Activated T-cell treated with anti-CD3 and anti-CD28 coated beads, Interleukin-2, amount 50 U/mL, for 72 hours (primary cell): Measurements from ENCODE around the gene PDZK1. TPM values are rescaled to one million over a fixed set of nuclear protein-coding genes. Genes with fewer than 3 reads are reported as not detected.
A peak's percentile ranks its signal among the peaks of the same experiment; 100 is the strongest.
"Not testable (repeated sequence)": the region's sequence is repeated elsewhere in the genome, so short reads cannot be mapped to it uniquely, and the experiment has no call there.

Experiments
- ATAC-seq, 2 donors: fragments of 150-1000 bp; cut with Tn5 transposase; replicated peaks in 1 of 2; 2 replicates each; pipeline ENCODE4 v1.10.0; 2021; ENCODE audit warnings: moderate library complexity in 2 of 2, mild to moderate bottlenecking in 1 of 2
- DNase-seq, 2 donors: peaks; one replicate each; pipeline ENCODE4 v3.0.0; 2021 to 2022; ENCODE audit warnings: mixed read lengths in 1 of 2
- H3K27ac Mint-ChIP-seq: one replicate; pipeline ENCODE4 v1.8.0; 2022; ENCODE audit warnings: mild to moderate bottlenecking, moderate library complexity, mixed read lengths
- H3K27me3 Mint-ChIP-seq: one replicate; pipeline ENCODE4 v1.8.0; 2022; ENCODE audit warnings: low read depth, mixed read lengths
- H3K36me3 Mint-ChIP-seq, 2 donors: one replicate each; pipeline ENCODE4 v1.8.0; 2022; ENCODE audit warnings: mixed read lengths in 2 of 2, mild to moderate bottlenecking in 1 of 2; ENCODE audit not compliant: insufficient read depth in 2 of 2
- H3K4me1 Mint-ChIP-seq: one replicate; pipeline ENCODE4 v1.8.0; 2022; ENCODE audit warnings: low read depth, mixed read lengths
- H3K4me3 Mint-ChIP-seq, 2 donors: one replicate each; pipeline ENCODE4 v1.8.0; 2022; ENCODE audit warnings: mild to moderate bottlenecking in 2 of 2, mixed read lengths in 2 of 2, moderate library complexity in 2 of 2
- H3K9me3 Mint-ChIP-seq, 2 donors: one replicate each; pipeline ENCODE4 v1.8.0; 2022; ENCODE audit warnings: mixed read lengths in 2 of 2
- total RNA-seq, 2 donors: library from RNA; stranded (reverse); gene quantifications; one replicate each; pipeline ENCODE4 v1.2.3, GENCODE V29; 2022

Gene PDZK1
- total RNA-seq, 2 donors from 2014 or later = 0.39 to 0.41 TPM

- Mint-ChIP-seq H3K4me1 (peaks cover 16% of the 10 kb centered on the region), H3K27ac (peak overlapping the region; percentile 49), H3K4me3 (peak overlapping the region in 1 of 2 donors; percentile 66)
- H3K36me3 Mint-ChIP-seq, H3K9me3 Mint-ChIP-seq, DNase-seq, H3K27me3 Mint-ChIP-seq: not testable (repeated sequence)
- ATAC-seq = peak; percentile 38 to 47
Observed at GRCh38 chr1:145670995-145671745, 36.0 kb downstream of the PDZK1 start.

GRCh38 chr1:145665015-145665414 is 42.2 kb downstream of the PDZK1 start:
- H3K4me1 Mint-ChIP-seq, H3K4me3 Mint-ChIP-seq, DNase-seq, ATAC-seq, H3K36me3 Mint-ChIP-seq, H3K27ac Mint-ChIP-seq, H3K27me3 Mint-ChIP-seq, H3K9me3 Mint-ChIP-seq: not testable (repeated sequence)

- H3K9me3 Mint-ChIP-seq, H3K36me3 Mint-ChIP-seq, H3K27ac Mint-ChIP-seq, H3K4me3 Mint-ChIP-seq, H3K4me1 Mint-ChIP-seq, H3K27me3 Mint-ChIP-seq: not testable (repeated sequence)
- peak; percentile 69 to 73 for ATAC-seq
- peak in 1 of 2 donors; percentile 2 for DNase-seq
Observed at GRCh38 chr1:145662502-145662901, 44.7 kb downstream of the PDZK1 start.

- H3K4me3 Mint-ChIP-seq, H3K4me1 Mint-ChIP-seq, ATAC-seq, H3K36me3 Mint-ChIP-seq, H3K27ac Mint-ChIP-seq, H3K9me3 Mint-ChIP-seq, H3K27me3 Mint-ChIP-seq, DNase-seq: not testable (repeated sequence)
Observed at GRCh38 chr1:145656245-145656943, 50.8 kb downstream of the PDZK1 start.

GRCh38 chr1:145643990-145644389 is 63.2 kb downstream of the PDZK1 start:
- peak; percentile 85 to 91 for ATAC-seq
- not testable (repeated sequence) for H3K4me3 Mint-ChIP-seq, H3K27me3 Mint-ChIP-seq, H3K36me3 Mint-ChIP-seq, H3K9me3 Mint-ChIP-seq, H3K27ac Mint-ChIP-seq, DNase-seq, H3K4me1 Mint-ChIP-seq

GRCh38 chr1:145641886-145642285 is 65.3 kb downstream of the PDZK1 start:
- H3K4me1 Mint-ChIP-seq, H3K9me3 Mint-ChIP-seq, DNase-seq, H3K27ac Mint-ChIP-seq, H3K36me3 Mint-ChIP-seq, H3K4me3 Mint-ChIP-seq, H3K27me3 Mint-ChIP-seq: not testable (repeated sequence)
- peak in 1 of 2 donors; percentile 14 for ATAC-seq

GRCh38 chr1:145636237-145636636 is 70.9 kb downstream of the PDZK1 start:
- not testable (repeated sequence) for H3K27ac Mint-ChIP-seq, H3K9me3 Mint-ChIP-seq, DNase-seq, H3K4me3 Mint-ChIP-seq, H3K4me1 Mint-ChIP-seq, ATAC-seq, H3K36me3 Mint-ChIP-seq, H3K27me3 Mint-ChIP-seq

GRCh38 chr1:145622177-145622576 is 85.0 kb downstream of the PDZK1 start:
- not testable (repeated sequence) for H3K27ac Mint-ChIP-seq, H3K9me3 Mint-ChIP-seq, H3K27me3 Mint-ChIP-seq, H3K4me3 Mint-ChIP-seq, H3K4me1 Mint-ChIP-seq, DNase-seq, ATAC-seq, H3K36me3 Mint-ChIP-seq

Other genes with a start within 250 kb of the PDZK1 start
- gene GPR89A, start 99.4 kb downstream of the PDZK1 start, total RNA-seq = 10 to 100 TPM; 27.8 to 28.2 TPM
- under 1 TPM in 1 of 2 donors, not detected in 1; 0.29 TPM for gene CD160, start 12.1 kb upstream of the PDZK1 start, total RNA-seq
- gene RNF115, start 116.7 kb upstream of the PDZK1 start, total RNA-seq = 10 to 100 TPM; 22.4 to 27.4 TPM
- gene POLR3C, start 116.8 kb upstream of the PDZK1 start, total RNA-seq = 10 to 100 TPM; 57.3 to 70.3 TPM
- gene NUDT17, start 138.3 kb upstream of the PDZK1 start, total RNA-seq = 10 to 100 TPM in 1 of 2 donors, 1 to 10 TPM in 1; 6.6 to 10.6 TPM
- gene PIAS3, start 151.7 kb upstream of the PDZK1 start, total RNA-seq = 10 to 100 TPM; 30.9 to 35.6 TPM
- gene ANKRD35, start 178.5 kb upstream of the PDZK1 start, total RNA-seq = under 1 TPM; 0.39 to 0.41 TPM
- 1 to 10 TPM; 1.7 to 3.5 TPM for gene ITGA10, start 202.7 kb upstream of the PDZK1 start, total RNA-seq
- gene PEX11B, start 211.3 kb upstream of the PDZK1 start, total RNA-seq = 10 to 100 TPM; 39.8 to 44.0 TPM
- gene RBM8A, start 220.1 kb upstream of the PDZK1 start, total RNA-seq = 100 to 1,000 TPM; 238 to 244 TPM